Ovary (tissue), 9 donors: ENCODE results near the gene FNIP2. TPM values are rescaled to one million over a fixed set of nuclear protein-coding genes. Genes with fewer than 3 reads are reported as not detected.

ENCODE experiments used
- DNase-seq, 5 donors: peaks; one replicate each; pipeline ENCODE4 v3.0.0-alpha.2; 2019 to 2020
- H3K27ac ChIP-seq, 2 donors: fragments of 200-600 bp; one replicate each; pipeline versions ENCODE4 v1.5.1 to v1.8.0; 2019 to 2022
- H3K27me3 ChIP-seq: fragments of 200-600 bp; one replicate; pipeline ENCODE4 v1.8.0; 2022
- H3K36me3 ChIP-seq: fragments of 200-600 bp; sonication (generic); one replicate; pipeline ENCODE4 v1.5.1; 2019
- H3K4me1 ChIP-seq: one replicate; pipeline ENCODE4 v1.8.1; 2013; ENCODE audit warnings: mild to moderate bottlenecking, moderate library complexity; ENCODE audit not compliant: insufficient read depth
- H3K4me3 ChIP-seq: fragments of 200-600 bp; sonication (generic); one replicate; pipeline ENCODE4 v1.5.1; 2017
- H3K9me3 ChIP-seq, 2 donors: fragments of 200-600 bp in 1 of 2; sonication (generic) in 1 of 2; one replicate each; pipeline versions ENCODE4 v1.5.1 to v1.8.1; 2013 to 2019; ENCODE audit warnings: mild to moderate bottlenecking in 1 of 2, moderate library complexity in 1 of 2
- CTCF ChIP-seq, 3 donors: fragments of 450-650 bp in 2 of 3; fragments of 200-600 bp in 1 of 3; IDR thresholded peaks; one replicate each; pipeline versions ENCODE4 v1.5.1 to v1.8.0; 2016 to 2022; ENCODE audit warnings: antibody characterized with exemption in 3 of 3, mild to moderate bottlenecking in 1 of 3
- EP300 ChIP-seq: sonication (generic); formaldehyde crosslinking; IDR thresholded peaks from one replicate; pipeline ENCODE4 v1.6.1; 2017; ENCODE audit warnings: antibody characterized with exemption
- POLR2A ChIP-seq: fragments of 450-650 bp; IDR thresholded peaks from one replicate; pipeline ENCODE4 v1.6.1; 2017; ENCODE audit warnings: antibody characterized with exemption, mild to moderate bottlenecking, moderate library complexity
- whole genome bisulfite sequencing, 3 donors: extraction: QIAGEN DNeasy Blood & Tissue Kit in 1 of 3; methylation state at CpG; one replicate each; pipeline versions ENCODE4 v1.1.5 to v1.1.7; 2013 to 2017; 5-methylcytosine and 5-hydroxymethylcytosine counted together
- intact Hi-C, 4 donors: fragments of 100-400 bp; cut with DNase I; formaldehyde crosslinking; loops; one replicate each; pipeline versions ENCODE4 v1.11.0 to v1.15.1; 2022 to 2023
- polyA plus RNA-seq, 2 donors: library from polyadenylated mRNA; stranded (reverse); fragments of 200-250 nt in 1 of 2; fragments of 350-450 nt in 1 of 2; fragmentation: Illumina TruSeq in 1 of 2; extraction: RNeasy Lipid Tissue Mini Kit (QIAGEN cat#74804) in 1 of 2; gene quantifications; one replicate each; pipeline ENCODE4 v1.2.3, GENCODE V29; 2013 to 2014
- total RNA-seq, 7 donors: library from RNA; depleted of rRNA in 2 of 7; stranded (reverse); fragments of >200 nt in 2 of 7; fragmentation: NEBNext Ultra II Directional in 3 of 7; extraction: Animal tissue kit (Norgen Biotek cat#: 25700) in 3 of 7; gene quantifications; one replicate each; pipeline versions ENCODE4 v1.1.0 to v1.2.4, GENCODE V29; 2016 to 2023
- donor health status: DM: no; HTN: no; CAD: no; lungs with moderate emphysema.
- donor health status: DM: no; HTN: no; CAD: no.
- donor health status: Bipolar disorder and iron deficiency.
- donor health status: DM: yes; HTN: yes; CAD: no.
- donor health status: DM: no; HTN: no; CAD: no.
- donor health status: DM: yes; HTN: yes; CAD: no.

The FNIP2 gene
- total and polyA plus RNA-seq, 9 donors = 6.1 to 34.1 (median 20.4) TPM

DNA sequence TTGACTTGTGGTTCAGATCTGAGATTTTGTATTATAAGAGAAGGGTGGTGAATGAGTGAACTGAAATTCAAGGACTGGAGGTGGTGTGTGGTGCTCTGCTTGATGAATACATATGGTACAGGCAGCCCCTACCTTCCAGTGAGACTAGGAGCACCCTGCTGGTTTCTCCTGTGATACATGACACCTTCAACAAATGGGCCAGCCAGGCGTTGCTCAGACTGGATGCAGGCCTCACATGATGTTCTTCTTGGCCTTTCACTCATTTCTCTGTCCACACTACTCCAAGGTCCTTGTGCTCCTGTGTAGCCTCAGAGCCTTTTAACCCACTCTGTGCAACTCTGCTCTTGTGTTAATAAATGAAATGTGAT is 67.2 kb downstream of the FNIP2 start:
- TF ChIP-seq EP300 (no peak), CTCF (IDR thresholded peaks at IDR 0.05) (no peak), POLR2A (no peak)
- WGBS, 3 donors = 74 to 90% (median 75%) methylated on average over 1 of the region's 1 CpG
- DNase-seq = no peak

DNA sequence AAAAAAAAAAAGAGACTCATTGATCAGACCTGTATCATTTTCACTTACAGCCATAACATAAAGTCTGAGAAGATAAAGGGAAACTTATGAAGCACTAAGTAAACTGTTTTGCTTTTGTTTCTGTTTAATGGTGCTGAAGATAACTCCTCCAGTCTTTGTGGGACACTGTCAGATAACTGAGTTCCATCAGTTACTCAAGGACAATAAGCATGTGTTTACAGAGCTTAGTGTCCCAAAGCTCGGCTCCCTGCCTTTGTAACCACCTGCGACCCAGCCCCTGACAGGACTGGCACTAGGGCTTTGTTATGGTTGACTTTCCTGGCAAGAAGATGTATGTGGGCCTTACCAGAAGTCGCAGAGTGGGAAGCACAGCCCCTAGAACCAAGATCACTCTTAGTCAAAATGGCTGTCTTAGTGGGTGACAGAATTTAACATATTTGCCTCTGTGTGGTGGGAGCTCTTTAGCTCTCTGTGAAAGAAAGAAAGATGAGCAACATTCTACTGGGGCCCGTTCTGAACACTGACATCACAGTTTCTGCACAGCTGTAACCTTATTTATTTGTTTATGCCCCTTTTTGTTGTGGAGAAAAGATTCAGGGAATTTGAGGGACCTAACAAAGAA is 68.1 kb downstream of the FNIP2 start:
- Histone ChIP-seq H3K4me3 (no peak overlapping the region), H3K36me3 (no peaks in the 10 kb centered on the region), H3K27ac (no peak overlapping the region), H3K27me3 (no peaks in the 10 kb centered on the region), H3K9me3 (no peaks in the 10 kb centered on the region), H3K4me1 (no peaks in the 10 kb centered on the region)
- 84 to 85% (median 84%) methylated on average over 4 of the region's 4 CpGs for WGBS, 3 donors
- intact Hi-C loops = no loop called here
- DNase-seq = no peak
- TF ChIP-seq CTCF (IDR thresholded peaks at IDR 0.05) (no peak), EP300 (no peak), POLR2A (no peak)

More for the DNA sequence above, 67.2 kb downstream of the FNIP2 start:
- no peaks in the 10 kb centered on the region for H3K9me3 ChIP-seq
- H3K36me3 ChIP-seq = no peaks in the 10 kb centered on the region
- no peak overlapping the region for H3K4me3 ChIP-seq
- H3K27me3 ChIP-seq = no peaks in the 10 kb centered on the region
- intact Hi-C loops = no loop called here
- H3K27ac ChIP-seq = no peak overlapping the region
- no peaks in the 10 kb centered on the region for H3K4me1 ChIP-seq

- no peak for DNase-seq
- Histone ChIP-seq H3K4me1 (no peaks in the 10 kb centered on the region), H3K9me3 (no peaks in the 10 kb centered on the region), H3K4me3 (no peak overlapping the region), H3K27me3 (no peaks in the 10 kb centered on the region), H3K27ac (no peak overlapping the region), H3K36me3 (no peaks in the 10 kb centered on the region)
- TF ChIP-seq EP300 = no peak
- TF ChIP-seq CTCF (IDR thresholded peaks at IDR 0.05) = no peak
- no peak for TF ChIP-seq POLR2A
- intact Hi-C loops = no loop called here
- WGBS, 3 donors = 94 to 97% (median 96%) methylated on average over 2 of the region's 2 CpGs
These were observed 68.8 kb downstream of the FNIP2 start for GRCh38 chr4:158837527-158838141.

GRCh38 chr4:158840131-158840530 is 71.3 kb downstream of the FNIP2 start:
- Histone ChIP-seq H3K4me1 (no peaks in the 10 kb centered on the region), H3K36me3 (no peaks in the 10 kb centered on the region), H3K27ac (no peak overlapping the region), H3K4me3 (no peak overlapping the region), H3K9me3 (no peaks in the 10 kb centered on the region), H3K27me3 (no peaks in the 10 kb centered on the region)
- WGBS, 3 donors = 95 to 98% (median 96%) methylated on average over 4 of the region's 4 CpGs
- intact Hi-C loops = loop anchor here in 1 of 4 donors (10.0 kb wide), 1 partner anchor 115 kb away; the partner anchor contains the start of gene PPID
- no peak for DNase-seq
- TF ChIP-seq POLR2A = no peak

GRCh38 chr4:158841540-158841939 is 72.7 kb downstream of the FNIP2 start:
- WGBS, 3 donors = 37 to 56% (median 49%) methylated on average over 3 of the region's 3 CpGs

More at GRCh38 chr4:158841540-158841939, 72.7 kb downstream of the FNIP2 start:
- Histone ChIP-seq H3K4me1 (no peaks in the 10 kb centered on the region), H3K27me3 (no peaks in the 10 kb centered on the region), H3K9me3 (no peaks in the 10 kb centered on the region), H3K27ac (no peak overlapping the region), H3K36me3 (no peaks in the 10 kb centered on the region), H3K4me3 (no peak overlapping the region)
- no peak for TF ChIP-seq EP300
- no peak for TF ChIP-seq POLR2A
- TF ChIP-seq CTCF (IDR thresholded peaks at IDR 0.05) = no peak
- DNase-seq = no peak
- intact Hi-C loops = loop anchor here in 1 of 4 donors (10.0 kb wide), 1 partner anchor 117 kb away; the partner anchor contains the start of gene PPID
